Gastrocnemius medialis (tissue), 4 donors: ENCODE results near the gene STAG1.

Experiments
- CTCF ChIP-seq, 5 experiments: fragments of 450-650 bp in 3 of 5; fragments of 200-600 bp in 2 of 5; sonication (generic) in 2 of 5; IDR thresholded peaks in 4 of 5; conservative IDR thresholded peaks in 1 of 5; 1 replicate in 4 of 5; 2 replicates in 1 of 5; pipeline ENCODE4 v1.5.1; 2016 to 2019; ENCODE audit warnings: antibody characterized with exemption in 5 of 5, mild to moderate bottlenecking in 3 of 5, moderate library complexity in 3 of 5
- POLR2A ChIP-seq, 2 donors: fragments of 450-650 bp; IDR thresholded peaks; one replicate each; pipeline ENCODE4 v1.6.1; 2017; ENCODE audit warnings: antibody characterized with exemption in 2 of 2, mild to moderate bottlenecking in 2 of 2, moderate library complexity in 2 of 2

GRCh38 chr3:136753326-136753939 lies 1.3 kb upstream of the STAG1 start:
- TF ChIP-seq CTCF (IDR thresholded peaks at IDR 0.05 in 4 of 5, conservative IDR thresholded peaks at IDR 0.05 in 1 of 5) = no peak
- no peak for TF ChIP-seq POLR2A (IDR thresholded peaks at IDR 0.05)
